GM18498 (cell line): ENCODE measurements around the gene ADPRM.

Source experiments
- ATAC-seq: cut with Tn5 transposase; IDR thresholded peaks from one replicate; pipeline ENCODE4 v1.9.1; 2021; ENCODE audit warnings: mild to moderate bottlenecking, moderate library complexity; ENCODE audit not compliant: unreplicated experiment

Gene ADPRM

DNA sequence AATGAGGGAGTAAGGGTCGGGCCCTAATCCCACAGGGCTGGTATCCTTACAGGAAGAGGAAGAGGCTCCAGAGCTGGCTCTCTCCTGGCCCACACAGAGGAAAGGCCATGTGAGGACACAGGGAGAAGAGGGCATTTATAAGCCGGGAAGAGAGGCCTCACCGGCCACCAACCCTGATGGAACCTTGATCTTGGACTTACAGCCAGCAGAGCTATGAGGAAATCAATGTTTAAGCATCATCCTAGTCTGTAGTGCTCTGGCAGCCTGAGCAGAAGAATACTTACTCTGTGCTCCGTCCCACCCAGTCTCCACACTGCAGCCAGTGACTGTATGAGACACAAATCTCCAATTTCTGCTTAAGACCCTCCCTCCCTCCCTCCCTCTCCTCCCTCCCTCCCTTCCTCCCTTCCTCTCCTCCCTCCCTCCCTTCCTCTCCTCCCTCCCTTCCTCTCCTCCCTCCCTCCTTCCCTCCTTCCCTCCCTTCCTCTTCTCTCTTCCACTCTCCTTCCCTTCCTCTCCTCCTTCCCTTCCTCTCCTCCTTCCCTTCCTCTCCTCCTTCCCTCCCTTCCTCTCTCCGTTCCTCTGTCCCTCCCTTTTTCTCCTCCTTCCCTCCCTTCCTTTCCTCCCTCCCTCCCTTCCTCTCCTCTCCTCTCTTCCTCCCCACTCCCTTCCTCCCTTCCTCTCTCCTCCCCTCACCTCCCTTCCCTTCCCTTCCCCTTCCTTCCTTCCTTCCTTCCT lies 41.3 kb downstream of the ADPRM start:
- no peak for ATAC-seq

GRCh38 chr17:10739386-10739785 lies 42.0 kb downstream of the ADPRM start:
- no peak for ATAC-seq

- ATAC-seq: no peak
Observed at GRCh38 chr17:10741416-10742135, 44.2 kb downstream of the ADPRM start.

- no peak for ATAC-seq
Observed at GRCh38 chr17:10742431-10742830, 45.0 kb downstream of the ADPRM start.

DNA sequence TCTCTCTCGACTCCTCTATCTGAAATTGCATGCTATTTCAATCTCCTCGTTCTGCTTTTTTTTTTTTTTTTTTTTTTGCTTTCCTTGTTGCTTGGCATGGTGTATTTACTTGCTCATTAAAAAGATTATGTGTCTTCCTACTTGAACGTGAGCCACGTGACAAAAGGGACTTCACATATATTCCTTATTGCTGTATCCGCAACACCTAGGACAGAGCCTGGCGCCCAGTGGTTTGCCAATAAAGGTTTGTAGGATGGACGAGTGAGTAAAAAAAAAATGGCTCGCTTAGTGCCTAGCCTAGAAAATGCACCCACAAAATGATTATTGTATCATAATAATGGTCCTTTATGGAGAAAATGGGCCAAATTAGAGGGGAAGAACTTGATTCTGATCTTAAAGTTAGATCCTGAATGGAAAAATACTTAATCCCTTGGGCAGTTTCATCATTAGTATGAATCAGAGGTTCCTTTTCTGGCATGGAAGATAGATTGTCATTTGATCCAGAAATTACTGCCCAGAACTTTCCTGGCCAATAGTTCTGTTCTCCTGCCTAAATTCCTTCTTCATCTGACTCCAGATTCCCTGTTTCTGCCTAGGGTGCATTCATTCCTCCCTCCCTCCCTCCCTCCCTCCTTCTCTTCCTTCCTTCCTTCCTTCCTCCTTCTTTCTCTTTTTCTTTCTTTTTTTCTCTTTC lies 46.1 kb downstream of the ADPRM start:
- ATAC-seq: no peak

- no peak for ATAC-seq
Observed at GRCh38 chr17:10744501-10745000, 47.2 kb downstream of the ADPRM start.

DNA sequence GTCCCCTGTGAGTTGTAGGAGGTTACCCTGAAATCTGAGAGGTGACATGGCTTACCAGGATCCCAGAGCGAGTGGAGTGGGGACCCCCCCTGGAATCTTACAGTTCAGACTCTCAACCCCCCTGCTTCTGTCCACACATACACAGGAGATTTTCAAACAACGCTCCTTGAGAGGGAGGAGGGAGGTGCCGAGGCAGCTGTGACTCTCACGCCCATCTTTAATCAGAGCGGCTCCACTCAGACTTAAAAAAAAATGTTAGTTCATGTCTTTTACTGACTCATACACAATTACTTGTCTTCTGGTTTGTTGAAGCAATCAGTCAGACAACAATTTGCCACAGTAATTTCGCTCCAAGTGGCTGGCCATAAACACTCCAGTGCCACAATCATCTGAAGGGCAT lies 47.8 kb downstream of the ADPRM start:
- ATAC-seq: no peak

GRCh38 chr17:10748531-10749181 lies 51.3 kb downstream of the ADPRM start:
- no peak for ATAC-seq

DNA sequence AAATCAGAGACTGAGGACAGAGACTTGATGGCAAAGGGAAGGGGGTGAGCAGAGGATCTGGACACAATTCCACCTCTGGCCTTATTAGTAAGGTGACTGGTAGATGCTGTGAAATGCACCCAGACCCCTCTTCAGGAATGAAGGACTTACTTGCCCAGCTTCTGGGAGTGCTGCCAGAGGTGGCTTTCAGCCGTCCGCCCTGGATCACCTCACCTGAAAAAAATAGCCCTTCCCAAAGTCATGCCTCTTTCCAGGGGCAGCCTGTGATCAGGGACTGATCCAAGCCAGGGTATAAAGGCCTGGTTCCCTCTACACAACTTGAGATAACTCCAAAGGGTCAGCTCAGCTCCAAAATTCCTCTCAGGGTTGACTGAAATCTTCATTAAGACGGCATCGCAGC lies 52.8 kb downstream of the ADPRM start:
- ATAC-seq: no peak

DNA sequence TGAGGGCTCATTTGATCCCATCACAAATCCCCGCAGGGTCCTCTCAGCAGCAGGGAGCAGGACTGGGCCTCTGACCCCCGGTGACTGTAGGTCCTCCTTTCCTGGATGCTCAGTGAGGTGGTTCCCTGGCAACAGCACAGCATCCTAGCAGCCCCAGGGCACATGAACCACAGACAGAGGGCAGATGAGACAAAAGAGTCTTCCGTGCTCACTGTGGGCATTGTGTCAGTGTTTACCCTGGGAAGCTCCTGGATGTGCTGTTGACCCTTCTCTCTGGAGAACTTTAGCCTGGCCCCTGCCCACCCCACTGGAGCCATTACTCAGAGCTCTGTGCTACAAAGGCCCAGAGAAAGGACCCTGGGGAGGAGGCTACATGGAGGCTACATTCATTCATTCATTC lies 54.2 kb downstream of the ADPRM start:
- no peak for ATAC-seq

DNA sequence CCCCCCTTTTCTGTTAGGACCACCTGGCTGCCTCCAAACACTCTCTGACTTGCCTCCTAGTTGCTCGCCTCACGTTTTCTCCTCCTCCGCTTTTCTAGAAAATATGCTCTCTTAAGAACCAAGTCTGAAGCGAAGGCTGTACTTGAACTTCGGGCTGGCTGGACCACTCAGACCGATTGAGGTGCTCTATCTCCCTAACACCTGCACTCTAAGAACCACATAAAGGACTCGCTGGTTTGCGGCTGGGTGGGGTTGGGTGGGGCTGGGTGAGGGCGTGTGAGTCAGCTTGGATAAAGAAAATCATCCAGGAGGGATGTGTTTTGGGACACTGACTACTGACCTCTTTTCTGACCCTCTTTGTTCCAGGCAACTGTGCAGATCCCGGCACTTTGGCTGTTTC lies 55.3 kb downstream of the ADPRM start:
- no peak for ATAC-seq

DNA sequence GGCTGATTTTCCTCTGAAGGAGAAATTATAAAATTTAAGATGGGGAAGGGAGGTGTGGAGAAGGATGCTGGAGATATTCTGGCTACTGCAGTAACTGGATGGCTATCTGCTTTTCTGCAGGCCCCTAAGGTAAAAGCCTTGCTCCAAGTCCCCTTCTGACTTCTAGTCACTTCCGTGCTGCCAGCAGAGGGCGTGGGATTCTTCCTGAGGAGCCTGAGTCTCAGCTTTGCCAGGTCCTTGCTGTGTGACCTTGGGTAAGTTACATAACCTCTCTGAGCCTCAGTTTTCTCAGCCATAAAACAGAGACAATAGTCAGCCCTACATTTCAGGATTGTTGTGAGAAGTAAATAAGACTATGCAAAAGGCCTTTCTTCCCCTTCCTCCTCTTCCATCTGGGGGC lies 56.7 kb downstream of the ADPRM start:
- ATAC-seq: no peak

DNA sequence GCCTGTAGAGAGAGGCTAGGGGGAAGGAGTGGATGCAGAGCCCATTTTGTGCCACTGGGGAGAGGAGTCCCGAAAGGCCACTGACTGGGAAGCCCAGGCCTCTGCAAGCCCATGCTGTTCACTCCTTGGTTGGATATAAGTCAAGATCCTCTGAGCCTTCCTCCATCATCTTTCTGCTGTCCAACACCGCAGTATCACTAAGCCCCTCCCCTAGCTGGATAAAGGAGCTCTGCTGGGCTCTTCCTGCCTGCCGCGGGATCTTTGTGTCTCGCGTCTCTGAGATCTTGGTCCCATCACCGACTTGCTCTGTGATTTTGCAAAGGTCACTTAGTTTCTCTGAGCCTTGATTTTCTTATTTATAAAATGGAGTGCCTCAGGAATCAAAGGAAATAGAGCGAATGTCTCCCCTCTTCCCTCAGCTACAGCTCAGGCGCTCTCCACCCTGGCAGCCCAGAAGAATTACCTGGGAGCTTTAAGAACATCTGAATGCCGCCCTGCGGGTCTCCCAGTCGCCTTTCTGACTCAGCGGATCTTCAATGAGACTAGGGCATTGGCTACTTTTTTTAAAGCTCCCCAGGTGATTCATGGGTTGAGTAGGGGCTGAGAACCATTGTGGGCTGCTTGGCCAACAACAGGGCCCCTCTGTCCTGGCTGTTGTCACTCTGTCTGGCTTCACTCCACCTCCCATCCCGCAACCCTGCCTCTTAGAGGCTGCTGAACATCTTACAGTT lies 57.6 kb downstream of the ADPRM start:
- ATAC-seq: no peak

GRCh38 chr17:10755592-10756127 lies 58.3 kb downstream of the ADPRM start:
- ATAC-seq: no peak

DNA sequence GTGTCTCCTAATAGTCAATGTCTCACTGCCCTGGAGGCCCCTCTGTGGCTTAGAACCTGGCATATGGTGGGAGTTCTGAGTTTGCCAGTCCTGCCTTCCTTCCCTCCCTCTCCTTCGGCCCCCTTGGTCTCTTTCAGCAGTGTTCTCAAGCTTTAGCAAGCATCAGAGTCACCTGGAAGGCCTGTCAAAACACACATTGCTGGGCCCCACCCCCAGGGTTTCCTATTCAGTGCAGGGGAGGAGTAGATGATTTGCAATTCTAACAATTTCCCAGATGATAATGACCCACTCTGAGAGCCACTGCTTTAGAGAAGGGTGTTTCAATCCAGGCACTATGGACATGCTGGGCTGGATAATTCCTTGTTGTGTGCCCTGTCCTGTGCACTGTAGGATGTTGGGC lies 58.8 kb downstream of the ADPRM start:
- no peak for ATAC-seq

- no peak for ATAC-seq
Observed at GRCh38 chr17:10756619-10757018, 59.2 kb downstream of the ADPRM start.

GRCh38 chr17:10757067-10757466 lies 59.7 kb downstream of the ADPRM start:
- ATAC-seq: no peak

GRCh38 chr17:10757647-10758046 lies 60.3 kb downstream of the ADPRM start:
- ATAC-seq: no peak

DNA sequence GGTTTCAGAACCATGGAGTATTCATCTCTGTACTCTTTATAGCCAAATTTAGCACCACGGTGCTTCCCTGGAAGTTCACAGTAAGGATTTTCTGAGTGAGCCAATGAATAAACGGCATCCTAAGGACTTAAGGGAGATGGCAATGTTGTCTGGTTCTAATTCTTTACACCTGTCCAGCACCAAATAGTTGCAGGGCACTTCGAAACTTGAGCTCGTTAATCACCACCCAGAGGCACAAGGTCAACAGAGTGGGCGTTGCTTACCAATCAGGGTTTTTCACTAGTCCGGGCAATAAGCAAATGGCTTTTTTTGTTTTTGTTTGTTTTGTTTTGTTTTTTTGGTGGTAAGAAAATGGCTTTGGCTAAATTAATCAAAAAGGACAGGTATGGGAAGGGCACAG lies 60.7 kb downstream of the ADPRM start:
- ATAC-seq: no peak
